Peyer's patch (tissue), 4 donors: ENCODE results near the gene NUP62.

Source experiments
- CTCF ChIP-seq, 6 experiments: fragments of 450-650 bp in 4 of 6; fragments of 200-600 bp in 2 of 6; sonication (generic) in 1 of 6; IDR thresholded peaks; one replicate each; pipeline ENCODE4 v1.5.1; 2017 to 2019; ENCODE audit warnings: antibody characterized with exemption in 6 of 6, mild to moderate bottlenecking in 3 of 6, moderate library complexity in 1 of 6
- POLR2A ChIP-seq, 2 donors: fragments of 450-650 bp; IDR thresholded peaks; one replicate each; pipeline ENCODE4 v1.5.1; 2017; ENCODE audit warnings: antibody characterized with exemption in 2 of 2, mild to moderate bottlenecking in 2 of 2, moderate library complexity in 2 of 2

DNA sequence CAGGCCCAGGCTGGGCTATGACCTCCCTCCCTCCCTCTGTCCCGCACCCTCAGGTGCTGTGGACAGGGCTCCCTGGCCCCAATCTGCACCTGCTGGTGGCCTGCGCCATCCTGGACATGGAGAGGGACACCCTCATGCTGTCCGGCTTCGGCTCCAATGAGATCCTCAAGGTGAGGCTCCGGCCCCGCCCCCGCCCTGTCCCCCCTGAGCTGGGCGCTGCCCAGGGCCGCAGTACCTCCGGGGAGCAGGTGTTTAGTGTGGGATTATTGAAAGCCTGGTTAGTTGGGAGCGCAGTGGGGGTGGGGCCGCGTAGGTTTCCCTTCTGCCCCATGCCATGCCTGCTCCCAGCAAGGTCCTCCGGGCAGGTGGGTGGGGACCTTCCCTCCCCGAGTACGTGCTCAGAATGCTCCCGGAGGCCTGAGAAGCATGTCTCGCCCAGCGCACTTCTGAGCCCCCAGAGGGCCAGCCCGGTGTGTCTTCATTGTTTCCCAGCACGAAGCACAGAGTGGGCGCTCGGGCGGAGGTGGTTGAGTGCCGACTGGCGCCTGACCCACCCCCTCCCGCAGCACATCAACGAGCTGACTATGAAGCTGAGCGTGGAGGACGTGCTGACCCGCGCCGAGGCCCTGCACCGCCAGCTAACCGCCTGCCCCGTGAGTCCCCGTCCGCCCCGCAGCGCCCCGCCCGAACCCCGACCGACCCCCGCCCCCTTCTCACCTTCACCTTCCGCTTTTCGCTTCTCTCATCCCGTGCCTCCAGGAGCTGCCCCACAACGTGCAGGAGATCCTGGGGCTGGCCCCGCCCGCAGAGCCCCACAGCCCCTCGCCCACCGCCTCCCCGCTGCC, 41.4 kb downstream of the NUP62 start:
- TF ChIP-seq POLR2A (IDR thresholded peaks at IDR 0.05): no peak
- no peak for TF ChIP-seq CTCF (IDR thresholded peaks at IDR 0.05)
